ENCODE data around the gene HMX3.

The HMX3 gene

GRCh38 chr10:123134915-123135414 is 805 bp upstream of the HMX3 start:
- DNase-seq: peak; percentile 40

GRCh38 chr10:123136221-123136805 is 543 bp downstream of the HMX3 start:
- no peak for DNase-seq

GRCh38 chr10:123136806-123137642 is 1.3 kb downstream of the HMX3 start:
- peak; percentile 49 for DNase-seq

- no peak for DNase-seq
These were observed 3.4 kb downstream of the HMX3 start for GRCh38 chr10:123139165-123139520.

GRCh38 chr10:123139521-123140163 is 3.9 kb downstream of the HMX3 start:
- peak; percentile 46 for DNase-seq

- DNase-seq: peak; percentile 36
These were observed 4.6 kb downstream of the HMX3 start for GRCh38 chr10:123140164-123140982.

GRCh38 chr10:123140983-123141390 is 5.2 kb downstream of the HMX3 start:
- no peak for DNase-seq

GRCh38 chr10:123141791-123142700 is 6.3 kb downstream of the HMX3 start:
- DNase-seq: no peak

- no peak for DNase-seq
These were observed 7.0 kb downstream of the HMX3 start for GRCh38 chr10:123142701-123143161.

GRCh38 chr10:123143162-123143824 is 7.5 kb downstream of the HMX3 start:
- no peak for DNase-seq

GRCh38 chr10:123143825-123144168 is 8.0 kb downstream of the HMX3 start:
- DNase-seq: no peak

- peak; percentile 58 for DNase-seq
These were observed 9.1 kb downstream of the HMX3 start for GRCh38 chr10:123144697-123145541.

GRCh38 chr10:123145542-123146012 is 9.8 kb downstream of the HMX3 start:
- no peak for DNase-seq

- DNase-seq: peak; percentile 92
These were observed 10.5 kb downstream of the HMX3 start for GRCh38 chr10:123146013-123146893.

GRCh38 chr10:123146894-123147634 is 11.3 kb downstream of the HMX3 start:
- DNase-seq: no peak

- DNase-seq: peak; percentile 15
These were observed 12.1 kb downstream of the HMX3 start, which contains the start of gene HMX2 for GRCh38 chr10:123147635-123148413. HMX2 (plus strand) TSS chr10:123148136; CDS start chr10:123148379, 243 bp downstream.
